PFSK-1 (cell line): Measurements from ENCODE around the gene FLOT1.

Experiments used
- FOXP2 ChIP-seq: optimal IDR thresholded peaks from 2 replicates; pipeline ENCODE3; 2011; ENCODE audit warnings: borderline replicate concordance, control low read depth, inconsistent platforms; ENCODE audit not compliant: insufficient read depth; ENCODE audit errors: extremely low read length, extremely low read depth
- POLR2AphosphoS5 ChIP-seq: IDR thresholded peaks from 2 replicates; pipeline ENCODE4 v1.6.1; 2012; ENCODE audit warnings: low read depth, mild to moderate bottlenecking, control low read depth, low read length, moderate library complexity
- SIN3A ChIP-seq: IDR thresholded peaks from 2 replicates; pipeline ENCODE4 v1.6.1; 2012; ENCODE audit warnings: mild to moderate bottlenecking, low read length, moderate library complexity, borderline replicate concordance; ENCODE audit not compliant: insufficient read depth
- TAF1 ChIP-seq: IDR thresholded peaks from 2 replicates; pipeline ENCODE4 v1.6.1; 2012; ENCODE audit warnings: low read length, control low read depth, borderline replicate concordance; ENCODE audit not compliant: insufficient read depth
- TF ChIP-seq, protein P1 (sequence below), 2 experiments: IDR thresholded peaks; 2 replicates each; pipeline versions ENCODE4 v1.6.1 to v1.8.0; 2011 to 2012; ENCODE audit warnings: low read depth in 2 of 2, low read length in 2 of 2, control low read depth in 1 of 2, inconsistent platforms in 1 of 2, mild to moderate bottlenecking in 1 of 2, moderate library complexity in 1 of 2; ENCODE audit not compliant: insufficient read depth in 1 of 2

DNA sequence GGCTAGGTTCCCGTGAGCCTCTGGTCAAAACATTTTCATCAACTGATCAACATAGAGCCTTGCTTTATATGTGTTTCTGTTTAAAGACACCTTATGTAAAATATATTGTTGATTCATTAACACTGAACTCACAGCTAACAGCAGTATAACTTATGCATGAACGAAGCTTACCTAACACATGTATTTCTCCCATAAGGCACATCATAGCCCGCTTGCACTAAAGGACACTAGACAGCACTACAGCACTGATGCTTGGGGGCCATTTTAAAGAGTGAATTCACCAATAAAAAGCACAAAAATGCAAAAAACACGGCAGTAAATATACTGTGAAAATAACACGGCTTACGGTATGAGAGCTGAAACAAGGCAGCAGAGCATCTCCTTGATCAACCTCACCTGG lies 4.0 kb downstream of the FLOT1 start:
- no peak for TF ChIP-seq POLR2AphosphoS5
- no peak for TF ChIP-seq SIN3A
- no peak for TF ChIP-seq TAF1
- TF ChIP-seq FOXP2: no peak
- TF ChIP-seq, protein P1, sequence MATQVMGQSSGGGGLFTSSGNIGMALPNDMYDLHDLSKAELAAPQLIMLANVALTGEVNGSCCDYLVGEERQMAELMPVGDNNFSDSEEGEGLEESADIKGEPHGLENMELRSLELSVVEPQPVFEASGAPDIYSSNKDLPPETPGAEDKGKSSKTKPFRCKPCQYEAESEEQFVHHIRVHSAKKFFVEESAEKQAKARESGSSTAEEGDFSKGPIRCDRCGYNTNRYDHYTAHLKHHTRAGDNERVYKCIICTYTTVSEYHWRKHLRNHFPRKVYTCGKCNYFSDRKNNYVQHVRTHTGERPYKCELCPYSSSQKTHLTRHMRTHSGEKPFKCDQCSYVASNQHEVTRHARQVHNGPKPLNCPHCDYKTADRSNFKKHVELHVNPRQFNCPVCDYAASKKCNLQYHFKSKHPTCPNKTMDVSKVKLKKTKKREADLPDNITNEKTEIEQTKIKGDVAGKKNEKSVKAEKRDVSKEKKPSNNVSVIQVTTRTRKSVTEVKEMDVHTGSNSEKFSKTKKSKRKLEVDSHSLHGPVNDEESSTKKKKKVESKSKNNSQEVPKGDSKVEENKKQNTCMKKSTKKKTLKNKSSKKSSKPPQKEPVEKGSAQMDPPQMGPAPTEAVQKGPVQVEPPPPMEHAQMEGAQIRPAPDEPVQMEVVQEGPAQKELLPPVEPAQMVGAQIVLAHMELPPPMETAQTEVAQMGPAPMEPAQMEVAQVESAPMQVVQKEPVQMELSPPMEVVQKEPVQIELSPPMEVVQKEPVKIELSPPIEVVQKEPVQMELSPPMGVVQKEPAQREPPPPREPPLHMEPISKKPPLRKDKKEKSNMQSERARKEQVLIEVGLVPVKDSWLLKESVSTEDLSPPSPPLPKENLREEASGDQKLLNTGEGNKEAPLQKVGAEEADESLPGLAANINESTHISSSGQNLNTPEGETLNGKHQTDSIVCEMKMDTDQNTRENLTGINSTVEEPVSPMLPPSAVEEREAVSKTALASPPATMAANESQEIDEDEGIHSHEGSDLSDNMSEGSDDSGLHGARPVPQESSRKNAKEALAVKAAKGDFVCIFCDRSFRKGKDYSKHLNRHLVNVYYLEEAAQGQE (IDR thresholded peaks at IDR 0.05; ENCODE audit: insufficient read depth in 1 of 2, low read depth in 2 of 2, low read length in 2 of 2): no peak
